ENCODE results near the gene LRP1B. TPM values are rescaled to one million over a fixed set of nuclear protein-coding genes. Genes with fewer than 3 reads are reported as not detected.

The LRP1B gene
- total and polyA plus RNA-seq, 8 donors: 0.03 to 1.6 (median 0.84) TPM

- no peak overlapping the region for H3K4me3 ChIP-seq
- no peak overlapping the region for H3K27ac ChIP-seq
- no peaks in the 10 kb centered on the region for H3K27me3 ChIP-seq
- intact Hi-C loops (cut with DNase I): no loop called here
- no peak for ATAC-seq
- H3K9me3 ChIP-seq: no peaks in the 10 kb centered on the region
- H3K4me1 ChIP-seq: no peaks in the 10 kb centered on the region
- no peaks in the 10 kb centered on the region for H3K36me3 ChIP-seq
- TF ChIP-seq, protein P1, sequence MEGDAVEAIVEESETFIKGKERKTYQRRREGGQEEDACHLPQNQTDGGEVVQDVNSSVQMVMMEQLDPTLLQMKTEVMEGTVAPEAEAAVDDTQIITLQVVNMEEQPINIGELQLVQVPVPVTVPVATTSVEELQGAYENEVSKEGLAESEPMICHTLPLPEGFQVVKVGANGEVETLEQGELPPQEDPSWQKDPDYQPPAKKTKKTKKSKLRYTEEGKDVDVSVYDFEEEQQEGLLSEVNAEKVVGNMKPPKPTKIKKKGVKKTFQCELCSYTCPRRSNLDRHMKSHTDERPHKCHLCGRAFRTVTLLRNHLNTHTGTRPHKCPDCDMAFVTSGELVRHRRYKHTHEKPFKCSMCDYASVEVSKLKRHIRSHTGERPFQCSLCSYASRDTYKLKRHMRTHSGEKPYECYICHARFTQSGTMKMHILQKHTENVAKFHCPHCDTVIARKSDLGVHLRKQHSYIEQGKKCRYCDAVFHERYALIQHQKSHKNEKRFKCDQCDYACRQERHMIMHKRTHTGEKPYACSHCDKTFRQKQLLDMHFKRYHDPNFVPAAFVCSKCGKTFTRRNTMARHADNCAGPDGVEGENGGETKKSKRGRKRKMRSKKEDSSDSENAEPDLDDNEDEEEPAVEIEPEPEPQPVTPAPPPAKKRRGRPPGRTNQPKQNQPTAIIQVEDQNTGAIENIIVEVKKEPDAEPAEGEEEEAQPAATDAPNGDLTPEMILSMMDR (IDR thresholded peaks at IDR 0.05): no peak
- no peak for DNase-seq
Measured at GRCh38 chr2:141515931-141516330, 614.9 kb downstream of the LRP1B start.

- Histone ChIP-seq H3K9me3 (no peaks in the 10 kb centered on the region), H3K36me3 (no peaks in the 10 kb centered on the region), H3K4me1 (no peaks in the 10 kb centered on the region), H3K4me3 (no peak overlapping the region), H3K27ac (no peak overlapping the region), H3K27me3 (no peaks in the 10 kb centered on the region)
- DNase-seq (no peak), ATAC-seq (no peak)
- intact Hi-C loops (cut with DNase I): no loop called here
- TF ChIP-seq, protein P1 (IDR thresholded peaks at IDR 0.05): no peak
Measured at GRCh38 chr2:141513853-141514252, 617.0 kb downstream of the LRP1B start.

DNA sequence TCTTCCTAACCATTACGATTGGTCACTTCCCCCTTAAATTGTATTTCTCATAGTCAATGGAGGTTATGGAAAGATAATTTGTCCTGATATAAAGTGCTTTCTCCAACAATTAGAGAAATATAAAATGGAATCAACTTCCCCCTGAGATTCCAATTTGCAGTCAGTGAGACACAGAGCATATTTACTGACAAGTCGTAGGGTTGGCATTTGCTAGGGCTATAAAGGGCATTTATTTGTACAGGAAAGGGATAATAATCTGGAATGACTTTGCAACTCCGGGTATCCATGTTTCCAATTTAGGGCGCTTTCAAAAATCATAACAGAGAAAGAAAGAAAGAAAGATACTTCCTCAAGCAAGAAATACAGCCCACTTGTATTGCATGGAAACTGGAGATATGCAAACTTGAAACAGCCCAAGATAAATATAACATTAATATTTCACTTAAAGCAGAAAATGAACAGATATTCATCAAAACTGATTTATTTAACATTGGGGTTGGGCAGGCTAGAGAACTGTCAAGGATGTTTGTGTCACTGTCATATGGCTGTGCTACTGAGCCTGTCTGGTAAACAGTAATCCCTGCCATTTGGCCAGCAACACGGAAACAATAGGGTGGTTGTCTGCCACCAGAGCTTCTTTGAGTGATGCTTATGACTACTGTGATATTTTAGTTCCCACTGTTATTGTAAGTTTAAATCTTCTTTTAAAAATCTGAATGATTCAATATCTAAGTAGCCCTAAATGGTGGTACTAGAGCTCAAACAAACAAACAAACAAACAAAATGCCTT is 621.8 kb downstream of the LRP1B start:
- Histone ChIP-seq H3K4me1 (no peaks in the 10 kb centered on the region), H3K27me3 (no peaks in the 10 kb centered on the region), H3K9me3 (no peaks in the 10 kb centered on the region), H3K27ac (no peak overlapping the region), H3K4me3 (no peak overlapping the region), H3K36me3 (no peaks in the 10 kb centered on the region)
- intact Hi-C loops (cut with DNase I): no loop called here
- no peak for ATAC-seq
- TF ChIP-seq, protein P1 (IDR thresholded peaks at IDR 0.05): no peak
- DNase-seq: no peak

GRCh38 chr2:141508086-141508752 is 622.6 kb downstream of the LRP1B start:
- DNase-seq: no peak
- Histone ChIP-seq H3K9me3 (no peaks in the 10 kb centered on the region), H3K36me3 (no peaks in the 10 kb centered on the region), H3K4me1 (no peaks in the 10 kb centered on the region), H3K4me3 (no peak overlapping the region), H3K27ac (no peak overlapping the region), H3K27me3 (no peaks in the 10 kb centered on the region)
- intact Hi-C loops (cut with DNase I): no loop called here
- no peak for ATAC-seq
- TF ChIP-seq, protein P1 (IDR thresholded peaks at IDR 0.05): no peak

- ATAC-seq (no peak), DNase-seq (no peak)
- H3K27me3 ChIP-seq: no peaks in the 10 kb centered on the region
- no peaks in the 10 kb centered on the region for H3K36me3 ChIP-seq
- no peaks in the 10 kb centered on the region for H3K9me3 ChIP-seq
- no peak overlapping the region for H3K4me3 ChIP-seq
- no peaks in the 10 kb centered on the region for H3K4me1 ChIP-seq
- no peak overlapping the region for H3K27ac ChIP-seq
- intact Hi-C loops (cut with DNase I): no loop called here
- TF ChIP-seq, protein P1 (IDR thresholded peaks at IDR 0.05): no peak
Measured at GRCh38 chr2:141506135-141506534, 624.7 kb downstream of the LRP1B start.

Measured in left lung (tissue), 10 donors.